22Rv1 (cell line): ENCODE measurements around the gene ENOX2.

Source experiments
- H3K27ac ChIP-seq: fragments of 450-650 bp; 2 replicates; pipeline ENCODE4 v1.5.1; 2017
- ZFX ChIP-seq: fragments of 450-650 bp; IDR thresholded peaks from 2 replicates; pipeline ENCODE4 v1.6.1; 2017; ENCODE audit warnings: antibody characterized with exemption, borderline replicate concordance
- TF ChIP-seq, protein P1 (sequence below): fragments of 450-650 bp; IDR thresholded peaks from 2 replicates; pipeline ENCODE4 v1.5.1; 2017; ENCODE audit warnings: mild to moderate bottlenecking

Gene ENOX2

DNA sequence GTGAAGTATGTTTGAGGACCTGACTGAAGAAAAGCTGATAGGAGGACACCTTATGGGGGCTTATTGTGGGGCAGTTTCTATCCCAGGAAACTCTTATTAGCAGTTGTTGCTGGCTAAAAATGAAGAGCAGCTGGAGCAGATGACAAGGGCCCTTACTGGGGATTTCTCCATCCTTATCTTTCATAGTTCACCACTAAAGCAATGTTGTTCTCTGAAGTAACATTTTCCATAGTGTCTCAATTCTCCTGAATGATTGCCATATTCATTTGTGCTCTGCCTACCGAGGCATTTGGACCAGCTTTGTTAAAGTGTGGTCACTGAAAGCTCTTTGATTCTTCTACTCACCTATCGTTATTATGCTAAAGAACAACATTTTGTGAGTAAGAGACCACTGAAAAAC is 7.7 kb downstream of the ENOX2 start:
- no peak overlapping the region for H3K27ac ChIP-seq
- TF ChIP-seq, protein P1, sequence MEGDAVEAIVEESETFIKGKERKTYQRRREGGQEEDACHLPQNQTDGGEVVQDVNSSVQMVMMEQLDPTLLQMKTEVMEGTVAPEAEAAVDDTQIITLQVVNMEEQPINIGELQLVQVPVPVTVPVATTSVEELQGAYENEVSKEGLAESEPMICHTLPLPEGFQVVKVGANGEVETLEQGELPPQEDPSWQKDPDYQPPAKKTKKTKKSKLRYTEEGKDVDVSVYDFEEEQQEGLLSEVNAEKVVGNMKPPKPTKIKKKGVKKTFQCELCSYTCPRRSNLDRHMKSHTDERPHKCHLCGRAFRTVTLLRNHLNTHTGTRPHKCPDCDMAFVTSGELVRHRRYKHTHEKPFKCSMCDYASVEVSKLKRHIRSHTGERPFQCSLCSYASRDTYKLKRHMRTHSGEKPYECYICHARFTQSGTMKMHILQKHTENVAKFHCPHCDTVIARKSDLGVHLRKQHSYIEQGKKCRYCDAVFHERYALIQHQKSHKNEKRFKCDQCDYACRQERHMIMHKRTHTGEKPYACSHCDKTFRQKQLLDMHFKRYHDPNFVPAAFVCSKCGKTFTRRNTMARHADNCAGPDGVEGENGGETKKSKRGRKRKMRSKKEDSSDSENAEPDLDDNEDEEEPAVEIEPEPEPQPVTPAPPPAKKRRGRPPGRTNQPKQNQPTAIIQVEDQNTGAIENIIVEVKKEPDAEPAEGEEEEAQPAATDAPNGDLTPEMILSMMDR, result no peak
- no peak for TF ChIP-seq ZFX

DNA sequence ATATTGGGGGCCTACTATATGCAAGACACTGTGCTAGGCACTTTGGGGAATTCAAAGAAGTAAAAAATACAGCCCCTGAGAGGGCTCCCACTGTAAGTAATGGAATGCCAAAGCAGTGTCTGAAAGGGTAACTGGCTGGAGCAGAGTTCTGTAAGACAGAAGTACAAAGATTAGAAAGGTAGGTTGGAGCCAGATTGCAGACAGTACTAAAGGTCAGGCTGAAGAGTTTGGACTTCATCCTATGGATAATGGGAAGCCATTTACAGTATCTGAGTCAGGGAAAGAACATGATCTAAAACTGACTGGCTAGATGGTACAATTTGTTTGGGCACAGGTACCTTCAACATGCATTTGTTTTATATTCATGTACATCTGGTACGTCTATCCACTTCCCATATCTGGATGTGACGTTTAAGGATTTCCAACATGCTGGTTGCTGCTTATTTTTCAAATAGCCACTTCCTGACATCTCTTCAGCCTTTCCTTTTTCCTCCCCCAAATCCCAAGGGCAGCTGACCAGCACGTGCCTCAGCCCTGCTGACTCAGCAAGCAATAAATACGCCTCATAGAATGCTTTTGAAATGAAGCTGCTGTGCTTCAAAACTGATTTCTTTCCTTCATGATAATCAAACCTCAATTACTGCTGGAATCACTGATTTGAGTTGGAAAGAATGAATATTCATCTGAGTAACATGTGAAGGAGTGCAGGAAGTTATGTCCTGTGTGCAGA is 9.5 kb downstream of the ENOX2 start:
- TF ChIP-seq ZFX, result no peak
- TF ChIP-seq, protein P1, result no peak
- no peak overlapping the region for H3K27ac ChIP-seq

- TF ChIP-seq ZFX, result no peak
- TF ChIP-seq, protein P1, result no peak
Measured at GRCh38 chrX:130887376-130887775, 15.6 kb downstream of the ENOX2 start.

GRCh38 chrX:130885996-130886395 is 17.0 kb downstream of the ENOX2 start:
- no peak for TF ChIP-seq ZFX
- TF ChIP-seq, protein P1, result no peak
- no peak overlapping the region for H3K27ac ChIP-seq

More at GRCh38 chrX:130887376-130887775, 15.6 kb downstream of the ENOX2 start:
- H3K27ac ChIP-seq, result no peak overlapping the region

DNA sequence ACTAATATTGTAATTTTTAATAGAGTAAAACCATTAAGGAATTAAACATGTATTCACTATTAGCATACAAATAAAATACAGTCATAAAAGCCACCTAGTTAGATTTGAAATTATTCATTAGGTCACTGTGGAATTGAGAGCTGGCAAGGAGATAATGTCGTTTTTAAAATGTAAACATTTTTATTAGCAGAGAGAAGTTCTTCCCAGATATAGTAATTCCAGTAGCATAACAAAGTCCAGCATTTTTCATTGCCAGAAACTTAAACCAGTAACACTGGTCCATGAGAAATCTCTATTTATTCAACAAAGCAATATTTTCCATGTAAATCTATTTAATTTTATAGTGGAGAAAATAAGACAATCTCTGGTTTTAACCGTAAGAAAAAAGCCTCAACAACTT is 17.5 kb downstream of the ENOX2 start:
- TF ChIP-seq, protein P1, result no peak
- TF ChIP-seq ZFX, result no peak
- no peak overlapping the region for H3K27ac ChIP-seq

DNA sequence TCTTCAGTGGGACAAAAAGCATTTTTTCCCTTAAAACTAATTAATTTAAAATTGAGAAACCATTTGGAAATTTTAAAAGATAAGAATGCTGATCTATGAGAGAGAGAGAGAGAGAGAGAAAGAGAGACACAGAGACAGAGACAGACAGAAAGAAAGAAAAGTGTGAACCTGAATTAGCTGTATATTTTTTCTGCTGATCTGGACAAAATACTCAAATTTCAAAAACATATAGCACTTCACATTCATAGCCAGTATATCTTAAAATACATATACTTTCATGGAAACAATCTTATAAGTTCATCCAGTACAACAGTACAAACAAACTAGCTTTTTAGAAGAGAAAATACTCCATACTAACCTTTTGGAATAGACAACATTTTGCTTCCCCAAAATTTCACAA is 18.4 kb downstream of the ENOX2 start:
- H3K27ac ChIP-seq, result no peak overlapping the region
- no peak for TF ChIP-seq ZFX
- TF ChIP-seq, protein P1, result no peak

DNA sequence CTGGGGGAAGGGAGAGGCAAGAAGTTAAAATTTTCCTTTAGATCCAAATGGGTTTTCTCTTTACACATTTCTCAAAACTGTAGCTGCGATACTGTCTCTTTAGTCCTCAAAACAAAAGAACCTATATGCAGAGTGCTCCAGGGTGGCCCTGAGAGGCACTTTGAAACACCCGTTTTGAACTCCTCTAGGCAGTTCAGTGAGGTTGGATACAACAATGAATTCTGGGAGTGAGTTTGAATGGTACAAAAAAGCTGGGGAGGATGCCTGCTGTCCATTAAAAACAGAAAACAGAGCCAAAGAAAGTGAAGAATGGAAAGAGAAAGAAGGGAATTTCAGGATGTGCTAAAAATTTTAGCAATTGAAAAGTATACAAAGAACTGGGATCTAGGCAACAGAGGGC is 23.1 kb downstream of the ENOX2 start:
- no peak overlapping the region for H3K27ac ChIP-seq
- TF ChIP-seq, protein P1, result no peak
- TF ChIP-seq ZFX, result no peak
